ENCODE data around the gene CFAP77.

- no peak for TF ChIP-seq POLR2AphosphoS5 (IDR thresholded peaks at IDR 0.05)
- TF ChIP-seq POLR2A (IDR thresholded peaks at IDR 0.05) = no peak
- TF ChIP-seq CTCF (IDR thresholded peaks at IDR 0.05) = no peak
Measured at GRCh38 chr9:132552041-132552440, 142.0 kb downstream of the CFAP77 start.
